T47D (cell line): ENCODE data around the gene GH1.

Source experiments
- DNase-seq, 2 experiments: peaks; one replicate each; pipeline versions ENCODE4 v3.0.0 to v3.0.0-alpha.2; 2011 to 2012; ENCODE audit warnings: low read depth in 1 of 2, low spot score in 1 of 2
- JUND ChIP-seq: IDR thresholded peaks from 2 replicates; pipeline ENCODE4 v1.6.1; 2012; ENCODE audit warnings: low read depth
- in situ Hi-C: cut with HindIII; loops from 2 replicates; pipeline ENCODE4 v1.10.0; 2016; ENCODE audit warnings: low sequenced_read_pairs, low pct_unique_long_range_greater_than_20kb

Gene GH1

DNA sequence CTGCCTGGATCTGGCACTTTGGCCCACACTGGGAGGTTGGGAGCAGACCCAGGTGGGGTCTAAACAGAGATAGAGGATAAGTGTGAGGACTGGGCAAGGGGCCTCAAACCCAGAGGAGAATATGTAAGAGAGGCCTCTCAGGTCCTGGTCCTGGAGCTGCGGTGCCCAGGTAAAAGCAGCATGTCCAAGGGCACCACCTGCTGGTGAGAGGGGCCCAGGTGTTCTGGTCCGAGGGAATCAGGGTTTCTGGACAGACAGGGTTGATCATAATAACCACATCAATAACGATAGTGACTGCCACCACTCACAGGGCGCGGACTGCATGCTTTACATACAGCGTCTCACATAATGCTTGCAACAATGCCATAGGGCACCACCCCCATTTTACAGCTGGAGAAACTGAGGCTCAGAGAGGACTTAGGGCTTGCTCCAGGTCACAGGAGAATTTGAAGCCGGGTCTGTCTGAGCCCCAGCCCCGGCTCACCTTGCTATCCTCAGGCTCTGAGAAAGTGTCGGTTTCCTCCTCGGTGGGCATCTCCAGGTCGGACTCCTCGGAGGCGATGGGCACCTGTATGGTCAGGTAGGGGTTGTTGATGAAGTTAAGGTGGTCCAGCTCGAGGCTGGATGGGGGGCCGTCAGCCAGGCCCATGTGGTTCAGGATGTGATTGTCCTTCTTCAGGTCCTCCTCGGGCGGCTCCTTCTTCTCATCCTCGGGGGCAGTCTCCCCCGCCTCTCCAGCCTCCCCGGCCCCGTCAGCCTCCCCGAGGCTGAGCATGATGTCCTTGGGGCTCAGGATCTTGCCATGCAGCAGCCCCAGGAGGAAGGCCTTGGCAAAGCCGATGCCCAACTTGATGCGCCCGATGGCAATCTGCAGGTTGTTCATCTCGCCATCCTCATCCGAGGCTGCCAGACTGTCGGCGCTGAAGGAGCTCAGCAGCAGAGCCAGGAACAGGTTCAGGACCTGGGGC, 32.6 kb upstream of the GH1 start:
- in situ Hi-C loops: no loop called here
- DNase-seq: peak; percentile 86 to 96
- TF ChIP-seq JUND: no peak

DNA sequence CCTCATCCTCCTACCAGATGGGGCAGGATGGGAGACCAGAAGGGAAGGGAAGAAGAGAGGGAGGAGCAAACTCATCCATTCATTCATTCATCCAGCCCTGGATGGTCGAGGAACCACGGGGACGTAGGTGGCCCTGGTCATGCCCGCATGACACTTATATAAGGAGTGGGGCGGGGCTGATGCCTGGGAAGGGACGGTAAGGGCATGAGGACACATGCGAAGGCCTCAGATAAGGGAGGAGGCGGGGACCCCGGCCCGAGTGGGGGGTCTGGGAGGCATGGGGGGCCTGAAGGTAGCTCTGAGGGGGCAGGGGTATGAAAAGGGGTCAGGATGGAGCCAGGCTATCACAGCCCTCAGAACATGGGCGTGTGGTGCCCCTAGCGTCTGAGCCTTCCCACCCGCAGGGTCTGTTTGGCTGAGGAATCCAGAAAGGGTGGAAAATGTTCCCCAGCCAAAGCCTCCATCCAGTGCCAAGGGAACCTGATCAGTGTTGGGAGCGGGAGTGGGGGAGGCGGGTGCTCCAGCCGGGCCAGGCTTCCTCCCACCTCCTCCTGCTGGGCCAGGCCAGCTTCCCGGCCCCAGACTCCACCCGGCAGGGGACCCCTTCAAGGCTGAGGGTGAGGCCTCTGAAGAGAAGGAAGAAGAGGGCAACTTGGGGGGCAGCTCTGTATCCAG, 31.1 kb upstream of the GH1 start:
- no peak for DNase-seq
- no peak for TF ChIP-seq JUND
- in situ Hi-C loops: no loop called here

GRCh38 chr17:63948521-63948920, 29.9 kb upstream of the GH1 start:
- in situ Hi-C loops: no loop called here
- no peak for DNase-seq
- no peak for TF ChIP-seq JUND

DNA sequence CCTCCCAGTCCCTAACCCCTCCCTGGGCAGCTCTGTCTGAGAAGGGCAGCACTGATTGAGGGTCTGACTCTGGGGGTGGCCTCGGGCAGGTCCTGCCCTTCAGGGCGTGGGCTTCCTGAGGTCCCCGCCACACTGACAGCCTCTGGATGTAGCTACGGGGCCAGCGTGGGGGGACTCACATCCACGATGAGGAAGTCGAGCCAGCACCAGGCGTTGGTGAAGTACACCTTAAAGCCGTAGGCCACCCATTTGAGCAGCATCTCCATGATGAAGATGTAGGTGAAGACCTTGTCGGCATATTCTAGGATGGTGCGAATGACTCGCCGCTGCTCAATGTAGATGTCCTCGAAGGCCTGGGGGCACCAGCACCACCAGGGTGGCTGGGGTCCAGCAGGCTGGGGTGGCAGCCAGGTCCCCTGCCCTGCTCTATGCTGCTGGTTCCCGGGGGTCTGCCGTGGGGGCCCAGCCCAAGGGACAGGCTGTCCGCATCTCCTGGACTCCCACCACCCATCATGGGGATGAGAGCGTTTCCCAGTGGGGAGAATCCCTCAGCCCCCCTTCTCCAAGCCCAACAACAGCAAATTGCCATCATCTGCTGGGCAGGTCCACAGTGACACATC, 29.2 kb upstream of the GH1 start:
- DNase-seq: no peak
- in situ Hi-C loops: no loop called here
- TF ChIP-seq JUND: no peak

DNA sequence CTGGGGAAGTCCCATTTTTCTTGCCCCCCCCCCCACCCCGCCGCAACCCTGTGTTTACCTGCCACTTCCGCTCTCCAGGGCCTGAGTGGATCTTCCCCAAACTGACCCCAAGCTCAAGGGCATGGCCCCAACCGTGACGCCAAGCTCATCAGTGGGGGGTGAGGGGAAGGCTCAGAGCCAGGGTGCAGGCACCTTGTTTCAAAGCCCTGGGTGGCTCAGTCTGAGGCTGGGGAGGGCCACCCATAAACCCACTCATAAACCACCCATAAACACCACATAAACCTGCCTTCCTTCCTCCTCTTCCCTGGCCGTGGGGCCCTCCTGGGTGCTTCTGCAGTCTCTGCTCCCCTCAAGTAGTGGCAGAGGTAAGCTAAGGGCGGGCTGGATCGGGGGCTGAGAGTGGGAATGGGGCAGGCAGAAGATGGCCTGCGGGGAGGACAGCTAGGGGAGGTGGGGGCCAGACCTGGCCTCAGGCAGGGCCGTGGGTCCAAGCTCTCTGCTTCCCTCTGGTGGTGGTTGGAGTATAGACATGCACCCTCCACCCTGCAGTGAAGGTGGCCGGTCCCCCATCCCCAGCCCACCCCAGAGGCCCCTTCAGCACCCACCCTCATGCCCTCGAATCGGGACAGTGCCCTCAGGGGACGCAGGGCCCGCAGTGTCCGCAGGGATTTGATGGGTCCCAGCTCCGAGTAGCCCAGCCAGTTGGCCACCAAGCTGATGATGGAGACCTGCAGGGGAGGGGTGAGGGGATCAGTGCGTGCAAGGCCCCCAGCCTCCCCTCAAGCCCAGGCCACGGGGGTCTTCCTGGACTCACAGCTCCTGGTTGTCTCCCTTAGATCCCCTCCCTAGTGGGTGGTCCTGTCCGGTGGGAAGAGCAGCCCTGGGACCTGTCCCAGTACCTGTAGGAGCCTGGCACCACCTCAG, 28.1 kb upstream of the GH1 start:
- peak; percentile 41 to 73 for DNase-seq
- in situ Hi-C loops: no loop called here
- no peak for TF ChIP-seq JUND

GRCh38 chr17:63945784-63946439, 27.3 kb upstream of the GH1 start:
- TF ChIP-seq JUND: no peak
- in situ Hi-C loops: no loop called here
- DNase-seq: no peak

- DNase-seq: no peak
- in situ Hi-C loops: no loop called here
- no peak for TF ChIP-seq JUND
Observed at GRCh38 chr17:63944736-63945499, 26.3 kb upstream of the GH1 start.

DNA sequence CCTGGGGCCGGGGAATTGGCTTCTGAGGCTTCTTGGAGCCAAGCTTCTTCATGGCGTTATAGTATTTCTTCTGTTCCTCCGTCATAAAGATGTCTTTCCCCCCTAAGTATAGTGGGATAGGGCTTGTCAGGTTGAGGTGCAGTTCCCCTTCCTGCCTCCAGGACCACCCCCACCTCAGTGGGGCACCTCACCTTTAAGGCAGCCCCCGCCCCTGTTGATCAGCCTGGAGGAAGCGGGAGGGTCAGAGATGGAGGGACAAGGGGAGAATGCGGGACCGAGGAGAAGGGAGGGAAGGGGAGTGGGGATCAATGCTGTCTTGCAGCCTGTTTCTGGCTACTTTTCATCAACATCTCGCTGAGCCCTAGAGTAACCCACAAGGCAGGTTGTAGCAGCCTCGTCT, 25.1 kb upstream of the GH1 start:
- TF ChIP-seq JUND: no peak
- in situ Hi-C loops: no loop called here
- DNase-seq: no peak

DNA sequence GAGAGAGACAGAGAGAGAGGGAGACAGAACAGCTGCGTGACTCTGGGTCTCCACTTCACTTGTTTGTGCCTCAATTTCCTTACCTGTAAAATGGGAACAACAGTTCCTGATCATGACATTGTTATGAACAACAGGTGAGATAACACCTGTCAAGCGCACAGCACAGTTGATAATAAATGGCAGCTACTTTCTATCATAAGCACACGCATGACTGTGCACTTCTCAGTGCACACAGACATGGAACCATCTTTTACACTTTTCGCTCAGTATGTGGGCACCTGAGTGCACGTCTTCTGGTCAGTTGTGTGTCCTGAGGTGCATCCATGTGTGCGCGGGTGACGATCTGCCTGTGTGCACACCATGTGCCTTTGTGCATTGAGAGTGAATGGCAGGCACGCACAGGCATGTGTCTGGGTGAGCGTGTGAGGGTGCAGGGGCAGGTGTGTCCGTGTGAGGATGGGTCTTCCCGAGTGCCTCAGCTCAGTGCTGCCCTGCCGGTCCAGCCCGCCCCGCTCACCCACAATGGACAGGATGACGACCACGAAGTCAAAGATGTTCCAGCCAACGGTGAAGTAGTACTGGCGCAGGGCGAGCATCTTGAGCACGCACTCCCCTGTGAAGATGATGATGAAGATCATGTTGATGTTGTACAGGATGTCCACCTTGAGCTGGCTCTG, 23.8 kb upstream of the GH1 start:
- TF ChIP-seq JUND: no peak
- no peak for DNase-seq
- in situ Hi-C loops: no loop called here

DNA sequence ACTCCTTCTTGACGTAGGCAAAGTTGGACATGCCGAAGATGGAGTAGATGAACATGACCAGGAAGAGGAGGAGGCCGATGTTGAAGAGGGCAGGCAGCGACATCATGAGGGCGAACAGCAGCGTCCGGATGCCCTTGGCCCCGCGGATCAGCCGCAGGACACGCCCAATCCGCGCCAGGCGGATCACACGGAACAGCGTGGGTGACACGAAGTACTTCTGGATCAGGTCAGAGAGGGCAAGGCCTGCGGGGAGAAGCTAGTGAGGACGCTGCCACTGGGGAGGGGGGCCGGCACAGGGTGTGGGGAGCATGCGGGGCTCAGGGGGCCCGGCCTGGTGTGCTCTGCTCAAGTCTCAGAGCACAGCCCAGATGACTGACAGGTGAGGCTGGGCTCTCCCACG, 23.1 kb upstream of the GH1 start:
- in situ Hi-C loops: no loop called here
- TF ChIP-seq JUND: no peak
- DNase-seq: no peak
